ENCODE data around the gene TK2. TPM values are rescaled to one million over a fixed set of nuclear protein-coding genes. Genes with fewer than 3 reads are reported as not detected.
"Not testable (repeated sequence)": the region's sequence is repeated elsewhere in the genome, so short reads cannot be mapped to it uniquely, and the experiment has no call there.

TK2 gene
- total and polyA plus RNA-seq, 4 donors: 10.5 to 31.9 (median 21.0) TPM

DNA sequence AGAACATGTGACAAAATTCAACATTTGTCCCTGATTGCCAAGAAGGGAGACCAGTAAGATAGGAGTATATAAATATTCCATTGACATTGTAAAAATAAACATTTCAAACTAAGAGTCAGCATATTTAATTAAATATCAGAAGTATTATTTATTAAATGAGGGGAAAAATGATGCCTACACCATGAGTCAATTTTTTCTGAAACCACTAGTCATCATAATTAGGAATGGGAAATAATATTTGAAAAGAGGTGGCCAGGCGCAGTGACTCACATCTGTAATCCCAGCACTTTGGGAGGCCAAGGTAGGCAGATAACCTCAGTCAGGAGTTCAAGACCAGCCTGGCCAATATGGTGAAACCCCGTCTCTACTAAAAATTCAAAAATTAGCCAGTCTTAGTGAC is 18.4 kb upstream of the TK2 start (continued):
- TF ChIP-seq, protein P1, sequence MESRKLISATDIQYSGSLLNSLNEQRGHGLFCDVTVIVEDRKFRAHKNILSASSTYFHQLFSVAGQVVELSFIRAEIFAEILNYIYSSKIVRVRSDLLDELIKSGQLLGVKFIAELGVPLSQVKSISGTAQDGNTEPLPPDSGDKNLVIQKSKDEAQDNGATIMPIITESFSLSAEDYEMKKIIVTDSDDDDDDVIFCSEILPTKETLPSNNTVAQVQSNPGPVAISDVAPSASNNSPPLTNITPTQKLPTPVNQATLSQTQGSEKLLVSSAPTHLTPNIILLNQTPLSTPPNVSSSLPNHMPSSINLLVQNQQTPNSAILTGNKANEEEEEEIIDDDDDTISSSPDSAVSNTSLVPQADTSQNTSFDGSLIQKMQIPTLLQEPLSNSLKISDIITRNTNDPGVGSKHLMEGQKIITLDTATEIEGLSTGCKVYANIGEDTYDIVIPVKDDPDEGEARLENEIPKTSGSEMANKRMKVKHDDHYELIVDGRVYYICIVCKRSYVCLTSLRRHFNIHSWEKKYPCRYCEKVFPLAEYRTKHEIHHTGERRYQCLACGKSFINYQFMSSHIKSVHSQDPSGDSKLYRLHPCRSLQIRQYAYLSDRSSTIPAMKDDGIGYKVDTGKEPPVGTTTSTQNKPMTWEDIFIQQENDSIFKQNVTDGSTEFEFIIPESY (IDR thresholded peaks at IDR 0.05): no peak
- no peak for TF ChIP-seq RAD21 (IDR thresholded peaks at IDR 0.05)

DNA sequence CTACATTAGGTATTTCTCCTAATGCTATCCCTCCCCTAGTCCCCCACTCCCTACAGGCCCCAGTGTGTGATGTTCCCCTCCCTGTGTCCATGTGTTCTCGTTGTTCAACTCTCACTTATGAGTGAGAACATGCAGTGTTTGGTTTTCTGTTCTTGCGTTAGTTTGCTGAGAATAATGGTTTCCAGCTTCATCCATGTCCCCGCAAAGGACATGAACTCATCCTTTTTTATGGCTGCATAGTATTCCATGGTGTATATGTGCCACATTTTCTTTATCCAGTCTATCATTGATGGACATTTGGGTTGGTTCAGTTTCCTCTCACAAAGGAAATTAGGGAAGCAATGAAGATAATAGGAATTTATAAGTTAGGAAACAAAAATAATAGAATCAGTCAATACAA is 17.3 kb upstream of the TK2 start:
- H3K27me3 ChIP-seq (ENCODE audit: control insufficient read depth in 4 of 4, insufficient read depth in 4 of 4, low read length in 3 of 4); H3K9ac ChIP-seq (ENCODE audit: low read depth in 1 of 2, low read length in 2 of 2); H3K4me3 ChIP-seq (ENCODE audit: low read depth in 1 of 3, low read length in 3 of 3); H3K9me3 ChIP-seq (ENCODE audit: control insufficient read depth in 4 of 4, low read length in 3 of 4); H3K36me3 ChIP-seq (ENCODE audit: control insufficient read depth in 4 of 4, insufficient read depth in 3 of 4, low read depth in 1 of 4, low read length in 3 of 4); DNase-seq (ENCODE audit: low spot score); H3K4me1 ChIP-seq (ENCODE audit: control insufficient read depth in 4 of 4, insufficient read depth in 4 of 4, low read length in 3 of 4); H3K27ac ChIP-seq (ENCODE audit: low read depth in 1 of 2, low read length in 2 of 2): not testable (repeated sequence)
- WGBS: 95% methylated on average over 3 of the region's 3 CpGs

DNA sequence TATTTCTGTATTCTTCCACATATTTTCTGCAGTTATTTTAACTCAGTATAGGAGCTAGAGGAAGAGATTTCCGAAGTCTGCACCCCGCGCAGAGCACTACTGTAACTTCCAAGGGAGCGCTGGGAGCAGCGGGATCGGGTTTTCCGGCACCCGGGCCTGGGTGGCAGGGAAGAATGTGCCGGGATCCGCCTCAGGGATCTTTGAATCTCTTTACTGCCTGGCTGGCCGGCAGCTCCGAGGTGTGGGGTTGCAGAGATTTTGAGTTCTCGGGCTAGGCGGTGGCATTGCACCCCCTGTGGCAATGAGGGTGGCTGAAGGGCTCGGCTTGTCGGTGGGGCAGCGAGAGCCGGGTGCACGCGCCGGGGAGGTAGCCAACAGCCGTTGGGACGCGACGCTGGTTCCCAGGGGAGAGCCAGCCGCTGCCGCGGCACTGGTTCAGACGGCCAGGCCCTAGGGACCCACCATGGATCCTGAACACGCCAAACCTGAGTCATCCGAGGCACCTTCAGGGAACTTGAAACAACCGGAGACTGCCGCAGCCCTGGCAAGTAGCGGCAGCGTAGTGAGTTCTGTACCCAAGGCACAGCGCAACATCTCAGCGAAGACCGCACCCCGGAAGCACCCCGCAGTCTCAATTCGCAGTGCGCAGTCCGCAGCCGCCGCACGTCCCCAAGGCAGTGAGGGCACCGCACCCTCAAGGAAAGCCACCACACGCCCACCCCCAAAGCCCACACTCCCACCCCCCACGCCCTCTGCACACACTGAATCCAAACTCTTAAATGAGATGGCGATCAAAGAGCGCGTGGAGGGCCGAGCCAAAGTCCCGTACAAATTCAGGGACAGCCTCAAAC is 16.4 kb upstream of the TK2 start, which contains the start of gene CMTM1:
Gene CMTM1, plus strand, starts transcription at position 389 of the 851 bp plus-strand sequence. Its CDS starts 75 bp downstream, at position 464.
- Histone ChIP-seq H3K27ac (ENCODE audit: low read depth in 1 of 2, low read length in 2 of 2) (no peak within 1 kb of the TSS), H3K36me3 (ENCODE audit: control insufficient read depth in 4 of 4, insufficient read depth in 3 of 4, low read depth in 1 of 4, low read length in 3 of 4) (peaks cover 0 to 6% (median 0%) of the 10 kb centered on the region in 4 donors), H3K27me3 (ENCODE audit: control insufficient read depth in 4 of 4, insufficient read depth in 4 of 4, low read length in 3 of 4) (no peaks in the 10 kb centered on the region), H3K9ac (ENCODE audit: low read depth in 1 of 2, low read length in 2 of 2) (no peak within 1 kb of the TSS), H3K4me1 (ENCODE audit: control insufficient read depth in 4 of 4, insufficient read depth in 4 of 4, low read length in 3 of 4) (peaks cover 0 to 1% (median 0%) of the 10 kb centered on the region in 4 donors), H3K9me3 (ENCODE audit: control insufficient read depth in 4 of 4, low read length in 3 of 4) (no peaks in the 10 kb centered on the region), H3K4me3 (ENCODE audit: low read depth in 1 of 3, low read length in 3 of 3) (no peak within 1 kb of the TSS)
- no peak for DNase-seq (ENCODE audit: low spot score)
- 95% methylated on average over 54 of the region's 54 CpGs for WGBS
- no peak for TF ChIP-seq TAF1 (conservative IDR thresholded peaks at IDR 0.05)
- TF ChIP-seq, protein P1 (IDR thresholded peaks at IDR 0.05): no peak
- TF ChIP-seq, protein P2, sequence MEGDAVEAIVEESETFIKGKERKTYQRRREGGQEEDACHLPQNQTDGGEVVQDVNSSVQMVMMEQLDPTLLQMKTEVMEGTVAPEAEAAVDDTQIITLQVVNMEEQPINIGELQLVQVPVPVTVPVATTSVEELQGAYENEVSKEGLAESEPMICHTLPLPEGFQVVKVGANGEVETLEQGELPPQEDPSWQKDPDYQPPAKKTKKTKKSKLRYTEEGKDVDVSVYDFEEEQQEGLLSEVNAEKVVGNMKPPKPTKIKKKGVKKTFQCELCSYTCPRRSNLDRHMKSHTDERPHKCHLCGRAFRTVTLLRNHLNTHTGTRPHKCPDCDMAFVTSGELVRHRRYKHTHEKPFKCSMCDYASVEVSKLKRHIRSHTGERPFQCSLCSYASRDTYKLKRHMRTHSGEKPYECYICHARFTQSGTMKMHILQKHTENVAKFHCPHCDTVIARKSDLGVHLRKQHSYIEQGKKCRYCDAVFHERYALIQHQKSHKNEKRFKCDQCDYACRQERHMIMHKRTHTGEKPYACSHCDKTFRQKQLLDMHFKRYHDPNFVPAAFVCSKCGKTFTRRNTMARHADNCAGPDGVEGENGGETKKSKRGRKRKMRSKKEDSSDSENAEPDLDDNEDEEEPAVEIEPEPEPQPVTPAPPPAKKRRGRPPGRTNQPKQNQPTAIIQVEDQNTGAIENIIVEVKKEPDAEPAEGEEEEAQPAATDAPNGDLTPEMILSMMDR (IDR thresholded peaks at IDR 0.05; ENCODE audit: low read depth, low read length, missing input control): no peak
- no peak for TF ChIP-seq NR2F2 (IDR thresholded peaks at IDR 0.05)
- TF ChIP-seq GABPA (IDR thresholded peaks at IDR 0.05 in 1 of 2, conservative IDR thresholded peaks at IDR 0.05 in 1 of 2): no peak
- TF ChIP-seq EGR1 (IDR thresholded peaks at IDR 0.05; ENCODE audit: low read depth in 2 of 2): no peak
- TF ChIP-seq JUND (IDR thresholded peaks at IDR 0.05): no peak
- TF ChIP-seq RXRA (IDR thresholded peaks at IDR 0.05): no peak

Measured in liver (tissue), 9 donors.